ENCODE data around the gene RHOB.

DNA sequence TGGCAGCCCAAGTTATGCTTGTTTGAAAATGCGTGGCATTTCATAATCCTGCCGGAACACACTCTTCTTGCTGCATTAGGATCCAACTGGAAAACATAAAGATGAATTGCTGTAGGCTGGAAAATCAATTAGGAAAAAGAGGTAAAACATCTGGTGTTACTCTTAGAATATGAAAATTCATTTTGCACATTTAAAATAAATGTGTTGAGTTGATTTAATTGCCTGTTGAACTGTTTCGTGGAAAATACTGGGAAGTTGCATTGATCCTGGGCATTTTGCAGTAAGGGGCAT lies 4.1 kb downstream of the RHOB start:
- no peak for TF ChIP-seq ZFP3 (CRISPR knock-in tag; IDR thresholded peaks at IDR 0.05)
- no peak for TF ChIP-seq POU6F1 (CRISPR knock-in tag; IDR thresholded peaks at IDR 0.05; ENCODE audit: borderline replicate concordance, low read depth)
- TF ChIP-seq CSDC2 (CRISPR knock-in tag; IDR thresholded peaks at IDR 0.05): no peak
- TF ChIP-seq SNAI2 (CRISPR knock-in tag; IDR thresholded peaks at IDR 0.05): 0 out of 2 replicates have a peak, but pooled peaks have one; percentile 75
- no peak for TF ChIP-seq OSR1 (CRISPR knock-in tag; IDR thresholded peaks at IDR 0.05)
- TF ChIP-seq ZNF565 (CRISPR knock-in tag; conservative IDR thresholded peaks at IDR 0.05; ENCODE audit: low read depth): no peak
- TF ChIP-seq BACH2 (CRISPR knock-in tag; IDR thresholded peaks at IDR 0.05; ENCODE audit: borderline replicate concordance): no peak
- TF ChIP-seq ZFP30 (CRISPR knock-in tag; IDR thresholded peaks at IDR 0.05): no peak
- no peak for TF ChIP-seq ARNTL (CRISPR knock-in tag; IDR thresholded peaks at IDR 0.05; ENCODE audit: borderline replicate concordance, low read depth)
- TF ChIP-seq, protein P1, sequence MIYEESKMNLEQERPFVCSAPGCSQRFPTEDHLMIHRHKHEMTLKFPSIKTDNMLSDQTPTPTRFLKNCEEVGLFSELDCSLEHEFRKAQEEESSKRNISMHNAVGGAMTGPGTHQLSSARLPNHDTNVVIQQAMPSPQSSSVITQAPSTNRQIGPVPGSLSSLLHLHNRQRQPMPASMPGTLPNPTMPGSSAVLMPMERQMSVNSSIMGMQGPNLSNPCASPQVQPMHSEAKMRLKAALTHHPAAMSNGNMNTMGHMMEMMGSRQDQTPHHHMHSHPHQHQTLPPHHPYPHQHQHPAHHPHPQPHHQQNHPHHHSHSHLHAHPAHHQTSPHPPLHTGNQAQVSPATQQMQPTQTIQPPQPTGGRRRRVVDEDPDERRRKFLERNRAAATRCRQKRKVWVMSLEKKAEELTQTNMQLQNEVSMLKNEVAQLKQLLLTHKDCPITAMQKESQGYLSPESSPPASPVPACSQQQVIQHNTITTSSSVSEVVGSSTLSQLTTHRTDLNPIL (CRISPR knock-in tag; IDR thresholded peaks at IDR 0.05; ENCODE audit: low read depth): peak; percentile 10; the same call in 1 of the 2 replicates
- TF ChIP-seq TCF4 (CRISPR knock-in tag; IDR thresholded peaks at IDR 0.05; ENCODE audit: borderline replicate concordance): peak; percentile 69; the same call in 1 of the 2 replicates
- no peak for TF ChIP-seq RARB (CRISPR knock-in tag; IDR thresholded peaks at IDR 0.05)
- no peak for TF ChIP-seq PPARA (CRISPR knock-in tag; IDR thresholded peaks at IDR 0.05; ENCODE audit: borderline replicate concordance)
- peak; percentile 90 for TF ChIP-seq ISL1 (CRISPR knock-in tag; IDR thresholded peaks at IDR 0.05)

Measured in SK-N-SH treated with all-trans-retinoic acid at 6 μM for 48 hours (cell line).